Esophagus squamous epithelium (tissue), 4 donors: ENCODE measurements around the gene SCG5.

ENCODE experiments used
- POLR2A ChIP-seq, 4 donors: fragments of 450-650 bp; IDR thresholded peaks; one replicate each; pipeline ENCODE4 v1.6.1; 2017; ENCODE audit warnings: antibody characterized with exemption in 4 of 4, mild to moderate bottlenecking in 4 of 4, moderate library complexity in 3 of 4
- TF ChIP-seq, protein P1 (sequence below), 6 experiments: fragments of 450-650 bp in 4 of 6; fragments of 200-600 bp in 2 of 6; sonication (generic) in 2 of 6; IDR thresholded peaks; one replicate each; pipeline ENCODE4 v1.5.1; 2016 to 2019; ENCODE audit warnings: antibody characterized with exemption in 6 of 6, mild to moderate bottlenecking in 4 of 6, moderate library complexity in 4 of 6

DNA sequence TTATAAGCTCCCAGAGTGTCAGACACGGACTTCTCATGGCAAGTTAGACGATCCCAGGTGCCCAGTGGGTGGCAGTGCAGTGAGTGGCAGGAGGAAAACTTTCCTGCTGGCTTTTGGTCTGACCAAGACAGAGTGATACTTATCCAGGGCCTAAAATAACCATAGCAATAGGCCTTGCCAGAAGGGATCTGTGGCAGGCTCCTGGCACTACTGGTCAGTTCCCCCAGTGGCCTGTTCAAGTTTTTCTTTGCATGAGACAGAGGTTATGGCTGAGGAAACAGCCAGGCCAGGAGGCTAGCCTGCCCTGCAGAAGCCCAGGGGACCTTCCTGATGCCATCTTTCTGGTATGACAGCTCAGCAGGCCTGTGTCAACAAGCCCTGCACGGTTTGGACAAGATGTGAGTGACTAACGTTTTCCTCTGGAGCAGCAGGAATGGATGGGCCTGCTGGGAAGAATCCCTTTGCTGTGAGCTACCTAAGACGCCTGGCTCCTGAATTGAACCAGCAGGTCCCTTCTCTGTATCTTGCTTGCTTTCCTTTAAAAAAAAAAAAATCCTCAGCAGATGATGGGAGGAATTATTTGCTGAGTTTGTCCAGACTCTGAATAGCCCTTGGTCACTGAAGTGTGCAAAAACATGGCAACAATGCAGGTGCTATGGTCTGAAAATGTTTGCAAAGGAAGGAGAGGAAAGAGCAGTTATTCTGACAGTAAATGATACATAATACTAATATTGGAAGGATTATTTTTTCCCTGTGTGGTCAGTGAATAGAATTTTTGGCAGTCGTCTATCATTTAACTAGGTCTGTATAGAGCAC lies 18.0 kb downstream of the SCG5 start:
- TF ChIP-seq POLR2A (IDR thresholded peaks at IDR 0.05), result no peak
- TF ChIP-seq, protein P1, sequence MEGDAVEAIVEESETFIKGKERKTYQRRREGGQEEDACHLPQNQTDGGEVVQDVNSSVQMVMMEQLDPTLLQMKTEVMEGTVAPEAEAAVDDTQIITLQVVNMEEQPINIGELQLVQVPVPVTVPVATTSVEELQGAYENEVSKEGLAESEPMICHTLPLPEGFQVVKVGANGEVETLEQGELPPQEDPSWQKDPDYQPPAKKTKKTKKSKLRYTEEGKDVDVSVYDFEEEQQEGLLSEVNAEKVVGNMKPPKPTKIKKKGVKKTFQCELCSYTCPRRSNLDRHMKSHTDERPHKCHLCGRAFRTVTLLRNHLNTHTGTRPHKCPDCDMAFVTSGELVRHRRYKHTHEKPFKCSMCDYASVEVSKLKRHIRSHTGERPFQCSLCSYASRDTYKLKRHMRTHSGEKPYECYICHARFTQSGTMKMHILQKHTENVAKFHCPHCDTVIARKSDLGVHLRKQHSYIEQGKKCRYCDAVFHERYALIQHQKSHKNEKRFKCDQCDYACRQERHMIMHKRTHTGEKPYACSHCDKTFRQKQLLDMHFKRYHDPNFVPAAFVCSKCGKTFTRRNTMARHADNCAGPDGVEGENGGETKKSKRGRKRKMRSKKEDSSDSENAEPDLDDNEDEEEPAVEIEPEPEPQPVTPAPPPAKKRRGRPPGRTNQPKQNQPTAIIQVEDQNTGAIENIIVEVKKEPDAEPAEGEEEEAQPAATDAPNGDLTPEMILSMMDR (IDR thresholded peaks at IDR 0.05), result no peak
